ENCODE measurements around the gene DRP2.
"Not testable (repeated sequence)": the region's sequence is repeated elsewhere in the genome, so short reads cannot be mapped to it uniquely, and the experiment has no call there.

The DRP2 gene, protein sequence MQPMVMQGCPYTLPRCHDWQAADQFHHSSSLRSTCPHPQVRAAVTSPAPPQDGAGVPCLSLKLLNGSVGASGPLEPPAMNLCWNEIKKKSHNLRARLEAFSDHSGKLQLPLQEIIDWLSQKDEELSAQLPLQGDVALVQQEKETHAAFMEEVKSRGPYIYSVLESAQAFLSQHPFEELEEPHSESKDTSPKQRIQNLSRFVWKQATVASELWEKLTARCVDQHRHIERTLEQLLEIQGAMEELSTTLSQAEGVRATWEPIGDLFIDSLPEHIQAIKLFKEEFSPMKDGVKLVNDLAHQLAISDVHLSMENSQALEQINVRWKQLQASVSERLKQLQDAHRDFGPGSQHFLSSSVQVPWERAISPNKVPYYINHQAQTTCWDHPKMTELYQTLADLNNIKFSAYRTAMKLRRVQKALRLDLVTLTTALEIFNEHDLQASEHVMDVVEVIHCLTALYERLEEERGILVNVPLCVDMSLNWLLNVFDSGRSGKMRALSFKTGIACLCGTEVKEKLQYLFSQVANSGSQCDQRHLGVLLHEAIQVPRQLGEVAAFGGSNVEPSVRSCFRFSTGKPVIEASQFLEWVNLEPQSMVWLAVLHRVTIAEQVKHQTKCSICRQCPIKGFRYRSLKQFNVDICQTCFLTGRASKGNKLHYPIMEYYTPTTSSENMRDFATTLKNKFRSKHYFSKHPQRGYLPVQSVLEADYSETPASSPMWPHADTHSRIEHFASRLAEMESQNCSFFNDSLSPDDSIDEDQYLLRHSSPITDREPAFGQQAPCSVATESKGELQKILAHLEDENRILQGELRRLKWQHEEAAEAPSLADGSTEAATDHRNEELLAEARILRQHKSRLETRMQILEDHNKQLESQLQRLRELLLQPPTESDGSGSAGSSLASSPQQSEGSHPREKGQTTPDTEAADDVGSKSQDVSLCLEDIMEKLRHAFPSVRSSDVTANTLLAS

DNA sequence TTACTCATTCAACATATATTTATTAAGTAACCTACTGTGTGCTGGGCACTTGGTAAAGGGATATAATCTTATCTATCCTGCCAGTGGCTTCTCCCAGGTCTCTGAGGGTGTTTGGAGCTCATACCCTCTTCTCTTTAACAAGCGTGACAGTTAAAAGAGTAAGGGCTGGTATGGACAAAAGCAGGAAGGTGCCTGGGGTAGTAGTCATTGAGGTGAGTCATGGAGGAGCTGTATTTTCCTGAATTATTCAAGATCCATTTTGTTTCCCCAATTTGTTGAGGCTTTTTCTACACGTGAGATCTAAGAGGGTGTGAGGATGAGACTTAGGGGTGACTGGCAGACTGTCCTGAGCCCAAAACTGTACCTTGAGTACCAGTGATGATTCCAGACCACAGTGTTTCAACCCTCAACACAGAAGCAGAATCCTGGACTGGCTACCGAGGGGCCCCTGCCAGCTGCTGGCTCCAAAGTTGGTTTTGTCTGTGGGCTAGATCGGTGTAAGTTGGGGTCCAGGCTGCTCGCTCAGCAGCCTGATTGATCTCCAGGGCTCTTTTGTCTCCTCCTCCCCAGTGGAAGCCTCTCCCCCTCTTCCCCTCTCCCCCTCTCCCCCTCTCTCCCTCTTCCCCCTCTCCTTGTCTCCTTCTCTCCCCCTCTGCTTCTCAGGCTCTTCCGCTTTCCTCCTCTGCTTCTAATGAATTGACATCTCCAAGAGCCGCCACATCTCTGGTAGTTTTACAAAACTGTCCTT lies at the start of gene DRP2:
TSS of gene DRP2 (plus strand) at position 671 of the 748 bp plus-strand sequence. CDS start 11,862 bp downstream, outside the sequence.
- DNase-seq (ENCODE audit: low read depth in 3 of 3) = no peak

DNA sequence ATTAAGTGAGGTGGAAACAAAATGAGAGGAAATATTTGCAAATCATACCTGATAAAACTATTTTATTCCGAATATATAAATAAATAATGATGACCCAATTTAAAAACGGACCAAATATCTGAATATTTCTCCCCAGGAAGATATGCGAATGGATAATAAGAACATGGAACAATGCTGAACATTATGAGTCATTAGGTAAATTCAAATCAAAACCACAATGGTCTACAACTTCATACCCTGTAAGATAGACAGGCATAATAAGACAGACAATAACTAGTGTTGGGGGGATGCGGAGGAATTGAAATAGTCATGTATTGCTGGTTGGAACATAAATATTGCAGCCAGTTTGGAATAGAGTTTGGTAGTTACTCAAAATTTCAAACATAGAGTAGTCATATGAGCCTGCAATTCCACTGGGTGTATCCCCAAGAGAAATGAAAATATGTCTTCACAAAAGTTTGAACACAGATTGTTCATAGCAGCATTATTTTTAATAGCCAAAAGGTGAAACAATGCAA lies 47.6 kb upstream of the DRP2 start:
- no peak for DNase-seq (ENCODE audit: low read depth in 3 of 3)

DNA sequence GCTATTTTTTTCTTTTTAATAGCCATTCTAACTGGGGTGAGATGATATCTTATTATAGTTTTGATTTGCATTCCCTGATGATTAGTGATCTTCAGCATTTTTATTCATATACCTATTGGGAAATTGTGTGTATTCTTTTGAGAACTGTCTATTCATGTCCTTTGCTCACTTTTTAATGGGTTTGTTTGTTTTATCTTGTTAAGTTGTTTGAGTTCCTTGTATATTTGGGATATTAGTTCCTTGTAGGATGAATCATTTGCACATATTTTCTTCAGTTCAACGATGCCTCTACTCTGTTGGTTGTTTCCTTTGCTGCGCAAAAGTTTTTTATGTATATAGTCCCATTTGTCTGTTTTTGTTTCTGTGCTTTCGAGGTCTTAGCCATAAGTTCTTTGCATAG lies 43.1 kb upstream of the DRP2 start:
- DNase-seq (ENCODE audit: low read depth in 3 of 3) = no peak

DNA sequence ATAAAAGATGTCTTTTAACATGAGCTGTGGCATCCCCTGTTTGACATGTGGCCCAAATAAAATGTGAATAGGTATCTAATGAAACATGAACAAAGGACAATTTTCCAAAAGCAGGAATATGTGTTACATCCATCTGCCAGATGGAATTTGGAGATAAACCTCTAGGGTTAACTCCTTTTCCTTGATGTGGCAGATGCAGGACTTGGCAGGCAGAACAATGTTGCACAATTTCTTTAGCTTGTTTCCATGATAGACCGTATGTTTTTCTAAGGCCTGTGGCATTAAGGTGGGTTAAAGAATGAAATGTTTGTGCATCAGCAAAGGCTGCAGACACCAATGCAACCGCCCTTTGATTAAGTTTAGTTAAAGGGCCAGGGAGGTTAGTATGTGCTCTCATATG lies 34.7 kb upstream of the DRP2 start:
- not testable (repeated sequence) for DNase-seq (ENCODE audit: low read depth in 3 of 3)

DNA sequence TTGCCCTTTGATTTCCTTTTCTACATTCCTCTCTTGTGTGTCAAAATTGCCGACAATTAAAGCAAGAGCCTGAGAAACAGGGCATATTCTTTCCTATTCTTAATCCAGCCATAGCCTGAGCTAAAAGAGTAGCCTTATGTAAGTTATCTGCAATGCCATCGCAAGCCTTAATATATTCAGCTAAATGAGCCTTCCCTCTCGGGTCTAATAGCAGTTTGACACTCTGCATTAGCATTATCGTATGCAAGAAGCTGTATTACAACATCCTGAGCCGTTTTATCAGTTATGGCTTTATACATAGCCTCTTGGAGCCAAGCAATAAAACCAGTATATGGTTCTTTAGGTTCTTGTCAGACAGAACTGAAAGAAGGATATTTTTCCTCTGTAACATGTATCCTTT lies 31.6 kb upstream of the DRP2 start:
- not testable (repeated sequence) for DNase-seq (ENCODE audit: low read depth in 3 of 3)

DNA sequence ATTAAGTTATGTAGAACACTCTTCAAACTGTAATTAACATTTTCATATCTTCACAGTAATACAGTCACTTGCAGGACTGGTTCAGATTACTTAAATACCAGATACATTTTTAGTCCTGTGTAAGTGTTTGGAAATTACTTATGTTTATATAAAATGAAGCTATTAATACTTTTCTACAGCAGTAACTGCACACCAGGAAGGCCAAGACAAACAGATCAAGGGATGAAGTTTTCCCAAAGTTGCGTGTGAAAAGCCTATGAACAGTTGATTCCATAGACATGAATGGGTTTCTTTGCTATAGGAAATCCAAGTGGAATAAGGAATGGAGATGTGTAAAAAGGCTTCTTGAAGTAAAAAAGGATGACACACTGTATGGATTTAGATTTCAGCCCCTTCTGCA lies 28.9 kb upstream of the DRP2 start:
- DNase-seq (ENCODE audit: low read depth in 3 of 3) = no peak

DNA sequence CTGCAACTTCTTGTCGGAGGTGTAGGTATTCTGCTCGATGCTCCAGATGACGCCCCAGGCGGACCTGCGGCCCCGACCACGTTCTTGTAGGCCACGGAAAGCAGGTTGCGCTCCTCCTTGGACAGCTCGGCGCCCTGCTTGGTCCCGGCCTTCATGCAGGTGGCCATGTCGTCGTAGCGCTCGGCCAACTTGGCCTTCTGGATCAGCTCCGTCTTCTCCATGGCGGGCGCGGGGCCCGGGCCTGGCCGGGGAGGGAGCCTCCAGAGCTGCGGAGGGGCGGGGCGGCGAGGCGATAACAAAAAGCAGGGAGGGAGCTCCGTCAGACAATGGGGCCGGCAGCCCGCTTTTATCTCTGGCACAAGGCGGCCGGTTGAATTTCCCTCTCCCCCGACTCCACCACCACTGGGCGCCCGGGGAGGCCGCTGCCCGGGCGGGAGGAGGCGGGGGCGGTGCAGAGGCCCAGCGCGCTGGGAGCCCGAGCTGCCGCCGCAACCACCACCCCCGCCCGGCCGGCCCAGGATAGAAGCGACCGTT lies 28.3 kb upstream of the DRP2 start:
- no peak for DNase-seq (ENCODE audit: low read depth in 3 of 3)

DNA sequence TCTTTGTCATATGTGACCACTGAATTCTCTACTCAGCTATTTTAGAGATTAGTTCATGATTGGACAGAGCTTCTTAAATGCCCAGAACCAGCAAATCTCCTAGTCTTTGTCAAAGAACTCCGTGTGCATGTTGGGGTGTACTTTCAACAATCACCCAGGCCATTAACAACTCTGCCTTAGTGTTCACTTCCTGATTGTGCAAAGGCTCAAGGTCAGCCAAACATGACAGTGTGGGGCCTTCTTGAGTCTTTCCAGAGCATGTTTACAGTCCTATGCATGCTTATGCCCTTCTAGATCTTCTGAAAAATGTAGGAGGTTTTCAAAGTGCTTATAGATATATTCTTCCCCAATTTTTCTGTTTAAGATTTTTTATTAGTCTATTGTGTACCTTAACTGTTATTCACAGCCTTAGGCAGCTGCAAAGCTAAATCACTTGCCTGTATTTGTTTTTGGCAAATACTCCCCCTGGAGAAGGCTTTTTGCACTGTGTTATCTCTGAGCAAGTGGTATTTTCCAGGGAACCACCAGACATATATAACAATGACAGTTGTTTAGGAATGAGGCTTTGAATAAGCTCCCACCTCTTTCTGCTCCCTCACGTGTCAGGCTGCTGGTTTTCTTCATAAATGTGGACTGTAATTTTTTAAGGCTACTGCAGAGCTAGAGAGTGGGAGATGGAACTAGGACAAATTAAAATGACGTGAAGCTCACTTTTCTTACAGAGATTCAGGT lies 24.0 kb upstream of the DRP2 start:
- DNase-seq (ENCODE audit: low read depth in 3 of 3) = no peak

DNA sequence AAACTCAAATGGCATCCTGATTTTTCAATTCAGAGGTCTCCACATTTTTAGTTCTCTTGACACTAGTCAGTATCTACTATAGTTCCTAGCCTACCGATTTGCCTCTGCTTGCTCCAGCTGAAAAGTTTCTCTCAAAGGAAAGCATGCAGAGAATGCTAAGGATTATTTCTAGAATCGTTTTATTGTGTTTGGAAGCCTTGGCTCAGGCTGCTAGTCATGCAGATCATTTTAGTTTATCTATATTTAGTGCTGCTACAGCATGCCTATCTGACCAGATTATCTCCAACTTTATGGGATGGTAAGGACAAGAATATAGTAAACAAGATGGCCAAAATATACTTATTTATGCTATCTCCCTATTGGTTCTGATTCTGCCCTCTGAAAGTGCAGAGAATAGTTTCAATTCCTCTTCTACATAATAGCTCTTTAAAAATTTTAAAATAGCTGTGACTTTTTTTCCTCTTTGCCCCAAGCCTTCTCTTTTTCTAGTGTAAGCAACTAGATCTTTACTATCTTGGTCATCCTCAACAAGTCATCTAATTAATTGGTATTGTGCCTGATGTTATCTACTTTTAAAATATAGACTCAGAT lies 15.7 kb upstream of the DRP2 start:
- no peak for DNase-seq (ENCODE audit: low read depth in 3 of 3)

DNA sequence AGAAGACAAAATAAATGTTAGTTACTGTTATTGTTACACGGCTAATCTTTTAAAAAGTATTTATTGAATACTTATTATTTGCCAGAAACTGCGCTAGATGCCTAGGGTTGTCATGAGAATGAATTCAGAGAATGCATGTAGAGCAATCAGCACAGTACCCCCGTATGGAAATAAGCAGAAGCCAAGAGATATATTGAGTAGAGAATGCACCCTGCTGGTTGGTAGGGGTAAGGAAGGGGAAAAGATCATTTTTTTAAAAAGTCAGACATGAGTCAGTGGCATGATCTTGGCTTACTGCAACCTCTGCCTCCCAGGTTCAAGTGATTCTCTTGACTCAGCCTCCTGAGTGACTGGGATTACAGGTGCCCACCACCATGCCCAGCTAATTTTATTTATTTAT lies 13.1 kb upstream of the DRP2 start:
- no peak for DNase-seq (ENCODE audit: low read depth in 3 of 3)

DNA sequence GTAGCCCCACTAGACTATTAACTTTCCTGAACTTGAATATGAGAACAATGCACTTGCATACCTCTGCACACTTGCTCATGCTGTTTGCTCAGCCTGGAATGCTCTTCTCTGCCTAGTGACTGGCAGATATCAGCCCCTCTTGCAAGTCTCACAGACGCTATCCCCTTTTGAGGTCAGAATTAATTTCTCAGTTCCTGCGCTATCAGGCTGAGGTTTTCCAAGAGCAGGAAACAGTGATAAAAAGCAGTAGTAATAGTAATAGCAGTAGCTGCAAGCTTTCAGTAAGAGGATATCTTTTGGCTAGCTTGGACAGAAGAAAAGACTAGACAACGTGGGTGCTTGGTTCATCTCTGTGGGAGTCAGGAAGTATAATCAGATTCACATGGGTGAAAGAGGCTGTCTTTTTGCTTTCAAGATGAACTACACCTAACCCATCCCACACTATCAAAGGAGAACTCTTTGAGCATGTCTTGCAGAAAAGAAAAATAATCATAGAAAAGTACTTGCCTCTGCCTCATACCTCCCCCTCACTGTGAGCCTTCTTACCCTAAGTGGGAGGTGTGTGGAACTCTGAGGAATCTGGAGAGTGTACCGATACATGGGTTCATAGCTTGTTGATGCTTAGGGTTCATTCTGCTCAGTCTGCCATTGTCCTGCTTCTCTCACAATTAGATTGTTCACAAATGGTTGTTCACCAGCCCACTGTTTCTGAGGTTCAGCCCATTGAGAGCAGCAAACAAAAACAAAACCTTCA lies 11.3 kb upstream of the DRP2 start:
- DNase-seq (ENCODE audit: low read depth in 3 of 3) = no peak

DNA sequence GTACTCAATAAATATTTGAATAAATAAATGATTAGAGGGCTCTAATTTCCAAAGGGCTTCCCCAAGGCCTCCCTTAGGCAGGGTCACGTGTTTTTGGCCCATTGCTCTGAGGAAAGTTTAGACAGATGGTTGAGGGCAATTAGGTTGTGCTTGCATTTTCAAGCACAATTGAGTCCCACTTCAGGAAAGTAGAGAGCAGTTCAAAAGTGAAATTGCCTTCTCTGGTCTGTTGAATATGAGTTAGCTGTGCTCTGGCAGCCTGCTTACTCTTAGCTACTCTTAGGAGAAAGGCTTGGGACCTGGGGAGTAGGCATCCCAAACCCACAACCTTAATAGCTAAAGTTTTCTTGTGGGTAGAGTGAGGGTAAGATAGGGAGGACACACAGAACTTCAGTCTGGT lies 9.0 kb upstream of the DRP2 start:
- no peak for DNase-seq (ENCODE audit: low read depth in 3 of 3)

DNA sequence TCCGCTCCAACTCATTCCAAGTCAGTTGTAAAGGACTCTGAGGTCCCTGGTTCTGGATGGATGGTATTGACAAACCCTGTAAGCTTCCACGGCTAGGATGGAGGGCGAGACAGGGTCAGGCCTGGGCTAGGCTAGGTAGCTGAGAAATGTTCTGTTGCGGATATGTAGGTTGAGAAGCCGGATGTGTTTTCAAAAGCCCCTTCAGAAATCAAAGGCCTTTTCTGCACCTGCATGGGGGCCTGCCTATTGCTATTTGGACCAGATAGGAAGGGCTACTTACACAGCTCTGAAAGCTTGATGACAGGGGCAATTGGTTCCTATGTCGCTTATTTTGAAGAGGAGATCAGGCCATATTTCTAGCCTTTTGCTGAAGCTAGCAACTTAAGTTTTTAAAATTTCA lies 1.9 kb upstream of the DRP2 start:
- no peak for DNase-seq (ENCODE audit: low read depth in 3 of 3)

DNA sequence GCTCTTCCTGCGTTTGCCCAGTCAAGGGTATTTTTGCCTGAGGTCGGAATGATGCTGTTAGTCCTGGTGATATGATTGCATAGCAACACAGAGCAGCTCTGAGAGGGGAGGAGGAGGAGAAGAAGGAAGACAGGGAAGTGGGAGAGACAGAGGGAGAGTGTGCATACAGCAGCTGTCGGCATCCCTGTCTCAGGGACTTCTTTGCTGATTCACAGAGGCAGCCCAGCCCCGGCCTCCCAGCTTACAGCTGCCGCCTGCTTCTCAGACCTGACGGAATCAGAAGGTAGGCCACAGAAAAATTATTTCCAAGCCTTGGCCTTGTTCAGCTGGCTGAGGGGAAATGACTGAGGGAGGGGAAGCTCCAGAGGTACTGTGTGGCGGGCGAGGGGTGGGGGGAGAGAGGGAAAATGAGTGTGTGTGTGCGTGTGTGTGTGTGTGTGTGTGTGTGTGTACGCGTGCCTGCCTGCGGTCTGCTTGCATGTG lies 319 bp downstream of the DRP2 start:
- DNase-seq (ENCODE audit: low read depth in 3 of 3) = peak in 1 of 3 experiments; percentile 21

DNA sequence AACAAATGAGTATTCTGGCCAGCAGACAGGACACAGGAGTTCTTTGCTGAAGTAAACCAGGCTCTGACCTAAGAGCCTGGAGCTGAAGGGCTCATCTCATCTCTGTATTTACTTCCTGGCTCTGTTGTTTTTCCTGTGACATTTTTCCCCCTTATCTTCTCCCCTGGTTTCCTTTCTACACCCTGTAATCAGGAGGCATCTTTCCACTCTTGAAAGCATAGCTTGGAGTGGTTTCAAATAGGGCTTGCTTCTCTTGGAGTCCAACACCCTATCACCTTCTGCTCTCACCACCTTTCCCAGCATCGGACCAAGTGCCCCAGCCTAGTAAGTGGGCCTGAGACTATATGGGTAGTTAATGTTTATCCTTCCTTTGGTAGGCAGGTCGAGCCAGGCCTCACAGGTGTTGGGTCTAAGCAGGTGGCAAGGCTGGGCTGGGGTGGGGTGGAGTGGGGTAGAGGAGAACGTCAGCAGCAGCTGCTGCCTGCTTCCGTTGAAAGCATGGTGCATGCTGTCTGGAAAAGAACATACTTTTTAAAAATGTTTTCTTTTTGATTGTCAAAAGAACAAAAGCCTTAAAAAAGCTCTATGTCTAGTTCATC lies 1.2 kb downstream of the DRP2 start:
- no peak for DNase-seq (ENCODE audit: low read depth in 3 of 3)

DNA sequence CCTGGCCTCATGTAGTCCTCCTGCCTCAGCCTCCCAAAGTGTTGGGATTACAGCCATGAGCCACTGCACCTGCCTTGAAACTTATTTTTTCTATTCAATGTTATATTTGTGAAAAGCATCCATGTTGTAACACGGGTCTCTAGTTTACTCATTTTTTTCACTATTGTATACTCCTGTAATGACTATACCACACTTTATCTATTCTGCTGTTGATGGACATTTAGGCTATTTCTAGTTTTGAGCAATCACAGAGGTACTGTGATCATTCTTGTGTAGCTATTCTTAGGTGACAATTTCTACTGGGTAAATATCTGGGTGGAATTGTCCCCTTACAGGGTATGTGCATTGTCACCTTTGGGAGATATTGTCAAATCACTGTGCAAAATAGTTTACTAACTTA lies 3.6 kb downstream of the DRP2 start:
- DNase-seq (ENCODE audit: low read depth in 3 of 3) = no peak

DNA sequence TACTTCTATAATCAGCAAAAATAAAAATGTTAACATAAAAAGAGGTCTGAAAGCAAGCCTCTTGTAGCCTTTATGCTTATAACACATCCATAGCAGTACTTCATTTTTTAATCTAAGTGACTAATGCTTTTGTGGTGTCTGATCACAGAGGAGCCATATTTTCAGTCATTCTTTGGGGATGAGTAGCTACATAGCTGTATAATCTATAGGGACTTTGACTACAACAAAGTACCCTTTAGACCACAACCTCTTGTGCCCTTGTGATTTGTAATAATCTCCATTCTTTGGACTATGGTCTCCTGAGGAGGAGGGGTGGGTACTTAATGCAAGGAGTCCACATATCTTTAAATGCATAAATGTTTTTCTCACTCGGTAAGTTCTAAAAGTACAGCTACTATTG lies 9.6 kb downstream of the DRP2 start:
- no peak for DNase-seq (ENCODE audit: low read depth in 3 of 3)

DNA sequence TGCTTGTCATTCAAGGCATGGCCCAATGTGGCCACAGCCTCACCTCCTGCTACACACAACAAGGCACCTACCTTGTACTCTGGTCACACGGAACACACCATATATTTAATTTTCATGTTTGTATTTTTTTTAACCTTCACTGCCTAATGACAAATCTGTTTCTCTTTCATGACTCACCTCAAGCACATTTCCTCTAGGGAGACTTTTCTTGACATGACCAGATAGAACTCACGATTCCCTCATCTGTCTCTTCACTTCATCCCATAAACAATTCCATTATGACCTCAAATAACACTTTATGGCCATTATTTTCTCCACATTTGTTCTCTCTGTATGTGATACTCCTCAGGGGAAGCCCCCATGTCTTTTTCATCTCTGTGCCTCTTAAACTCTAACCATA lies 11.1 kb downstream of the DRP2 start:
- DNase-seq (ENCODE audit: low read depth in 3 of 3) = no peak

DNA sequence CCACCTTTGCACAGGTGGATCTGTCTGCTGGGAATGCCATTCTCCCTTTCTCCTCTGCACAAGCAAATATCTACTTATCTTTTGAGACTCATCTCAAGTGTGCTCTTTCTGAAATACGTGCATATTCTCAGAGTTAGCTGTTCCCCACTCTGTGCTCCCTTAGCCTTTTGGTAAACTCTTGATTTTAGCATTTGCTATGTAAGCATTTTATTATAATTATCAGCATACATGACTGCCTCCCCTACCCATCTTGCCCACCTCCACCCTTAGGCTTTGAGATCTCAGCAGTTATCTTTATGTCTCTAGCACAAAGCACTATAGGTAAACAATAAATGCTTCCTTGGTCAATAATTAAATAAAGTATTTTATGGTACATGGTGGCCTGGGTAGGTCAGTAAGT lies 11.5 kb downstream of the DRP2 start:
- no peak for DNase-seq (ENCODE audit: low read depth in 3 of 3)

All from stimulated activated CD4-positive, alpha-beta T cell treated with anti-CD3 and anti-CD28 coated beads, TNF-alpha, amount 100 ng/mL, for 24 hours (primary cell).